Keratinocyte (primary cell): Measurements from ENCODE around the gene CAD. TPM values are rescaled to one million over a fixed set of nuclear protein-coding genes. Genes with fewer than 3 reads are reported as not detected.

ENCODE experiments used
- DNase-seq: peaks from one replicate; pipeline ENCODE4 v3.0.0-alpha.2; 2011; ENCODE audit warnings: low read depth, missing footprints, low spot score
- FAIRE-seq: peaks from 2 replicates; lab custom pipeline; 2011; peaks lifted over from hg19 to GRCh38; lab: Jason Lieb, UNC
- H2AFZ ChIP-seq: 2 replicates; pipeline ENCODE4 v1.6.0; 2012; ENCODE audit warnings: low read length, control low read depth, inconsistent platforms; ENCODE audit not compliant: control insufficient read depth
- H3K27ac ChIP-seq: 2 replicates; pipeline ENCODE4 v1.5.1; 2011; ENCODE audit warnings: low read length; ENCODE audit not compliant: control insufficient read depth, insufficient read depth
- H3K27me3 ChIP-seq: 3 replicates; pipeline ENCODE4 v1.6.0; 2011; ENCODE audit warnings: low read length; ENCODE audit not compliant: control insufficient read depth, insufficient read depth; ENCODE audit errors: extremely low read depth
- H3K36me3 ChIP-seq, 2 experiments: 2 replicates in 1 of 2; 3 replicates in 1 of 2; pipeline ENCODE4 v1.5.1; 2011; ENCODE audit warnings: low read length in 2 of 2, mild to moderate bottlenecking in 1 of 2; ENCODE audit not compliant: control insufficient read depth in 2 of 2, insufficient read depth in 2 of 2; ENCODE audit errors: extremely low read depth in 1 of 2
- H3K4me1 ChIP-seq: 3 replicates; pipeline ENCODE4 v1.5.1; 2011; ENCODE audit warnings: low read length; ENCODE audit not compliant: control insufficient read depth, insufficient read depth; ENCODE audit errors: extremely low read depth
- H3K4me2 ChIP-seq: 3 replicates; pipeline ENCODE4 v1.6.0; 2011; ENCODE audit warnings: low read depth, low read length; ENCODE audit not compliant: control insufficient read depth, insufficient read depth; ENCODE audit errors: extremely low read depth
- H3K4me3 ChIP-seq, 3 experiments: fragments of 200-600 bp in 1 of 3; sonication (generic) in 1 of 3; 2 replicates in 2 of 3; 3 replicates in 1 of 3; pipeline ENCODE4 v1.5.1; 2011 to 2016; ENCODE audit warnings: low read length in 3 of 3, mild to moderate bottlenecking in 3 of 3, control low read depth in 2 of 3, inconsistent platforms in 1 of 3, low read depth in 1 of 3, mixed read lengths in 1 of 3, mixed run types in 1 of 3, moderate library complexity in 1 of 3; ENCODE audit not compliant: control insufficient read depth in 2 of 3, insufficient read depth in 2 of 3; ENCODE audit errors: extremely low read depth in 1 of 3
- H3K79me2 ChIP-seq: 2 replicates; pipeline ENCODE4 v1.6.0; 2012; ENCODE audit warnings: low read length; ENCODE audit not compliant: control insufficient read depth, insufficient read depth
- H3K9ac ChIP-seq: 3 replicates; pipeline ENCODE4 v1.6.0; 2011; ENCODE audit warnings: low read length; ENCODE audit not compliant: control insufficient read depth, insufficient read depth; ENCODE audit errors: extremely low read depth
- H3K9me1 ChIP-seq: 3 replicates; pipeline ENCODE4 v1.6.0; 2011; ENCODE audit warnings: low read length; ENCODE audit not compliant: control insufficient read depth, insufficient read depth; ENCODE audit errors: extremely low read depth
- H3K9me3 ChIP-seq: 2 replicates; pipeline ENCODE4 v1.5.1; 2012; ENCODE audit warnings: low read depth, low read length; ENCODE audit not compliant: control insufficient read depth
- H4K20me1 ChIP-seq: 3 replicates; pipeline ENCODE4 v1.6.0; 2011; ENCODE audit warnings: low read length; ENCODE audit not compliant: control insufficient read depth, insufficient read depth; ENCODE audit errors: extremely low read depth
- EZH2 ChIP-seq: IDR thresholded peaks from one replicate; pipeline ENCODE4 v1.6.1; 2012; ENCODE audit warnings: inconsistent platforms, mild to moderate bottlenecking, low read length, moderate library complexity
- dilution Hi-C: fragments of 300-500 bp; cut with MboI; formaldehyde crosslinking; loops from one replicate; pipeline ENCODE4 v1.7.0; 2020; ENCODE audit warnings: low sequenced_read_pairs; ENCODE audit not compliant: extremely low pct_ligation_motif_present
- polyA plus RNA-seq, 5 experiments: library from polyadenylated mRNA; depleted of rRNA in 3 of 5; stranded (reverse) in 3 of 5; stranded (forward) in 1 of 5; unstranded in 1 of 5; fragments of >200 nt; gene quantifications; 1 replicate in 1 of 5; 2 replicates in 3 of 5; 3 replicates in 1 of 5; pipeline versions ENCODE4 v1.2.1 to v1.2.3, GENCODE V29; 2011 to 2012; ENCODE audit warnings: missing spikeins in 2 of 5, low read depth in 1 of 5, low replicate concordance in 1 of 5
- TF ChIP-seq, protein P1 (sequence below), 3 experiments: IDR thresholded peaks in 1 of 3; conservative IDR thresholded peaks in 1 of 3; optimal IDR thresholded peaks in 1 of 3; 2 replicates in 2 of 3; 3 replicates in 1 of 3; pipeline versions ENCODE3 to v1.5.1; 2011; ENCODE audit warnings: low read length in 3 of 3, mild to moderate bottlenecking in 3 of 3, moderate library complexity in 2 of 3, control low read depth in 1 of 3, inconsistent platforms in 1 of 3; ENCODE audit not compliant: insufficient read depth in 2 of 3; ENCODE audit errors: extremely low read depth in 1 of 3

The CAD gene
- polyA plus RNA-seq, 1 donor (not counting 4 experiments of a cell fraction or from before 2014, with no cell fraction given): 21.0 TPM

DNA sequence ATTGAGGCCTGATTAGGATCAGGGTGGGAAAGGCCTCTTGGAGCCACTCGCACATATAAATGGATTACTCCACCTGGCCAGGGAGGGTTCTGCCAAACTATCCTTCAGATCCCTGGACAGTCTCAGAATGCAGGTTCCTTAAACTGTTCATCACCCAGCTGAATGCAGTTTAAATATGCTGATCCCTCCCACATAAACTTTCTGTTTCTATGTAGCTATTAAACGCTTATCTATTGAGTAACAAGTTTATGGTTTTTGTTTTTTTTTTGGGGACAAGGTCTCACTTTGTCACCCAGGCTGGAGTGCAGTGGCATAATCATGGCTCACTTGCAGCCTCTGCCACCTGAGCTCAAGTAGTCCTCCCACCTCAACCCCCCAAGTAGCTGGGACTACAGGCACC, 1.9 kb downstream of the CAD start:
- H3K4me1 ChIP-seq: peaks cover 17% of the 10 kb centered on the region
- no peak overlapping the region for H2AFZ ChIP-seq
- H4K20me1 ChIP-seq: no peaks in the 10 kb centered on the region
- H3K27ac ChIP-seq: no peak overlapping the region
- DNase-seq: no peak
- no peaks in the 10 kb centered on the region for H3K9me1 ChIP-seq
- H3K79me2 ChIP-seq: peaks cover 21% of the 10 kb centered on the region
- no peaks in the 10 kb centered on the region for H3K27me3 ChIP-seq
- no peak overlapping the region for H3K4me2 ChIP-seq
- H3K9ac ChIP-seq: no peak overlapping the region
- dilution Hi-C loops: no loop called here
- H3K36me3 ChIP-seq: peaks cover 19 to 46% of the 10 kb centered on the region in 2 experiments
- no peaks in the 10 kb centered on the region for H3K9me3 ChIP-seq
- no peak for FAIRE-seq
- no peak overlapping the region for H3K4me3 ChIP-seq
- TF ChIP-seq, protein P1, sequence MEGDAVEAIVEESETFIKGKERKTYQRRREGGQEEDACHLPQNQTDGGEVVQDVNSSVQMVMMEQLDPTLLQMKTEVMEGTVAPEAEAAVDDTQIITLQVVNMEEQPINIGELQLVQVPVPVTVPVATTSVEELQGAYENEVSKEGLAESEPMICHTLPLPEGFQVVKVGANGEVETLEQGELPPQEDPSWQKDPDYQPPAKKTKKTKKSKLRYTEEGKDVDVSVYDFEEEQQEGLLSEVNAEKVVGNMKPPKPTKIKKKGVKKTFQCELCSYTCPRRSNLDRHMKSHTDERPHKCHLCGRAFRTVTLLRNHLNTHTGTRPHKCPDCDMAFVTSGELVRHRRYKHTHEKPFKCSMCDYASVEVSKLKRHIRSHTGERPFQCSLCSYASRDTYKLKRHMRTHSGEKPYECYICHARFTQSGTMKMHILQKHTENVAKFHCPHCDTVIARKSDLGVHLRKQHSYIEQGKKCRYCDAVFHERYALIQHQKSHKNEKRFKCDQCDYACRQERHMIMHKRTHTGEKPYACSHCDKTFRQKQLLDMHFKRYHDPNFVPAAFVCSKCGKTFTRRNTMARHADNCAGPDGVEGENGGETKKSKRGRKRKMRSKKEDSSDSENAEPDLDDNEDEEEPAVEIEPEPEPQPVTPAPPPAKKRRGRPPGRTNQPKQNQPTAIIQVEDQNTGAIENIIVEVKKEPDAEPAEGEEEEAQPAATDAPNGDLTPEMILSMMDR (optimal IDR thresholded peaks at IDR 0.05 in 1 of 3, IDR thresholded peaks at IDR 0.05 in 1 of 3, conservative IDR thresholded peaks at IDR 0.05 in 1 of 3; ENCODE audit: extremely low read depth in 1 of 3, insufficient read depth in 2 of 3, low read length in 3 of 3): no peak
- TF ChIP-seq EZH2: no peak

DNA sequence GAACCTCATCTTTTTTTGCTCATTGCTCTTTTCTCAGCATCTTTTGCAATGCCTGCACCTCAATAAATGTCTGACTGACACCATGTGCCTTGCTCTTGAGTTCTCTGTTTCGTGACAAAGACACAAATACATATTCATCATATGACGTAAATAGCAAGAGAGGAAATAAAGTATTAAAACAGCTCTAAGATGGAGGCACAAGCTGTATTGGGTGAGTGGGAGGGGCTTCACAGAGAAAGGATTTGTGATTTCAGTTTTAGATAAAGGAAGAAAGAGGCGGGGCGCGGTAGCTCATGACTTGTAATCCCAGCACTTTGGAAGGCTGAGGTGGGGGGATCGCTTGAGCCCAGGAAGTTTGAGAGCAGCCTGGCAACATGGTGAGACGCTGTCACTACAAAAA, 2.9 kb downstream of the CAD start:
- H3K4me2 ChIP-seq: no peak overlapping the region
- peaks cover 21% of the 10 kb centered on the region for H3K79me2 ChIP-seq
- peaks cover 3% of the 10 kb centered on the region for H4K20me1 ChIP-seq
- H3K9ac ChIP-seq: no peak overlapping the region
- H3K4me3 ChIP-seq: no peak overlapping the region
- no peaks in the 10 kb centered on the region for H3K9me3 ChIP-seq
- H2AFZ ChIP-seq: no peak overlapping the region
- no peak overlapping the region for H3K27ac ChIP-seq
- H3K9me1 ChIP-seq: no peaks in the 10 kb centered on the region
- peaks cover 17% of the 10 kb centered on the region for H3K4me1 ChIP-seq
- TF ChIP-seq, protein P1 (optimal IDR thresholded peaks at IDR 0.05 in 1 of 3, IDR thresholded peaks at IDR 0.05 in 1 of 3, conservative IDR thresholded peaks at IDR 0.05 in 1 of 3; ENCODE audit: extremely low read depth in 1 of 3, insufficient read depth in 2 of 3, low read length in 3 of 3): no peak
- TF ChIP-seq EZH2: no peak
- no peaks in the 10 kb centered on the region for H3K27me3 ChIP-seq
- peaks cover 27 to 54% of the 10 kb centered on the region in 2 experiments for H3K36me3 ChIP-seq
- dilution Hi-C loops: no loop called here
- no peak for FAIRE-seq
- no peak for DNase-seq
